ENCODE results near the gene PSMF1. TPM values are rescaled to one million over a fixed set of nuclear protein-coding genes. Genes with fewer than 3 reads are reported as not detected.
"Not testable (repeated sequence)": the region's sequence is repeated elsewhere in the genome, so short reads cannot be mapped to it uniquely, and the experiment has no call there.

PSMF1 gene
- polyA plus RNA-seq, 3 donors: 123 to 146 (median 132) TPM

DNA sequence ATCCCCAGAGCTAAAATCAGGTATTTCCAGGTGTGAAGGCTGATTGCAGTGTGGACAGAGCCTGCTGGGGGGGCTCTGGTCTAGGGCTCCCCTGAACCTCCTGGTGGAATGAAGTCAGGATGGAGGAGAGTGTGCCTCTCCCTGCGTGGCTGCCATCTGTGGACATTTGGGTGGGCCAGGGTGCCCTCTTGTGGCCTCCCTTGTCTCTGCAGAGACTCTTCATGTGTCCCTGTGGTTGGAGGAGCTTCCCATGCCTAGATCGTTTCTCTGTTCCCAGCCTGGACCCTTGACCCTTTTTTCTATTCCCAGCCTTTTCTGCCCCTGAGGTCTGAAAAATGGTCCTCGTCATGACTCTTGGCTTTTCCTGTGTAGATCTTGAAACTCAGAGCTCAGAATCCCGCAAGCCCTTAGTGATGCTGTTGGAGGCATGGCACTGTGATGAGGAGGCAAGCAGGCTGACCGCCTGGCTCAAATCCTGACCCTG lies 9.9 kb upstream of the PSMF1 start:
- DNase-seq (ENCODE audit: extremely low read depth in 1 of 11, low read depth in 9 of 11, low spot score in 4 of 11): peak in 1 of 11 donors; percentile 26

DNA sequence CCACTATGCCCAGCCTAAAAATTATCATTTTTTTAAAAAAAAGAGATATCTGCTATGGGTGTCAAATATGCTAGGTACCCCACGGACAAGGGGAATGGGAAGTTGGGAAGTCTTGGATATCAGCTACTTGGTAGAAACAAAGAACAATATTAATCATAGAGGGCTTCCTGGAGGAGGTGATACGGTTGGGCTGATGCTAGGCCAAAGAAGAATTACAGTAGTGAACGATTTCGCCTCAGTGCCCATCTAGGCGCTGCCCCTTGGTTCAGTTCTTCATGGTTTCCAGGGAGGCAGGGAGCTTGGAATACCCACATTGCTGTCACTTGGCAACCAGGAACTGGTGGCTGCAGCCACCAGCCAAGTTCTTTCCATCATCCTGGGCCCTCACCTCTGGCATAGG lies 5.5 kb upstream of the PSMF1 start:
- DNase-seq (ENCODE audit: extremely low read depth in 1 of 11, low read depth in 9 of 11, low spot score in 4 of 11): no peak

DNA sequence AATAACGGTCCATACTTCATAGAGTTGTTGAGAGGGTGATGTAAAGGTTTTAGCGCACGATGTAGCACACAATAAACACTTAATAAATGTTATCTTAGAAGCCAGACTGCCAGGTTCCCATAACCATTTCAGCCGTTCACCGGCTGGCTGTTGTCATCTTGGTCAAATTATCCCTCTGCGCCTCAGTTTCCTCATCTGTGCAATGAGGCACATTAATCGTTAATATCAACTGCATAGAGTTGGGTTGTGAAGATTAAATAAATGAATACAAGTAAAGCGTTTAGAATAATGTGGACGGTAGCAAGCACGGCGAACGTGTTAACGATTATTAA lies 432 bp upstream of the PSMF1 start:
- peak in 1 of 11 donors; percentile 21 for DNase-seq (ENCODE audit: extremely low read depth in 1 of 11, low read depth in 9 of 11, low spot score in 4 of 11)

DNA sequence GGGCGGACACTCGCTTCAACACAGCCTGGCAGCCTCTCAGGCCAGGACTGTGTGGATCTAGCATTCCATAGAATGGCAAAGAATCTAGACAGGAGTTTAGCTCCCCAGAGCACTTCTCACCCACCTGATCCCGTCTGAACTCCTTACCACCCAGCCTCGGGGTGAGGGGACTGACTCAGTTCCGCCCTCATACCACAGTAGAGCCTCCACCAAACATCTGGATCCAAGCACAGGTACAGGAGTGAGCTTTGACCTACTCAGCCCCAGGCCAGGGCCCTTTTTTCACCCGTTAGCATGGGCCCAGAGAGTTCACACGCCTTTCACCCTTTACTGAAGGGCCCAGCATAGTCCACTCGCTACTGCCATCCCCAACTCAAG lies 715 bp downstream of the PSMF1 start:
- DNase-seq (ENCODE audit: extremely low read depth in 1 of 11, low read depth in 9 of 11, low spot score in 4 of 11): no peak

DNA sequence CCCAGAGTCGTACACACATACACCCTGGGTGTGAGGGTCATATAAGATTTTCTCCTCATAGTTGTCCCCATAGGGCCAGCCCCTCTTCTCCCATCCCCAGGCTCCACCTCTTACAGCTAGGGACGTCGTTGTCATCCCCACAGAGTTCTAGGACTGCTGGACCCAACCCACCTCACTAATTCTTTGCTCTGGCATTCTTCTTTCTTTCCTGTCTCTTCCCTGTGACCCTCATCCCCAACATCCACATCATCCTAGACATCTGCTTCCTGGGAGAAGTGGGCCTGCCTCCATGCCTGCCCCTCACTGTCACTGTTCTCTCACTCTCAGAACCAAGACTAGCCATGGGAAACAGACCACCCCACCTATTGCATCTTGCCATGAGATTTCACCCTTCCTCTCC lies 1.1 kb downstream of the PSMF1 start:
- no peak for DNase-seq (ENCODE audit: extremely low read depth in 1 of 11, low read depth in 9 of 11, low spot score in 4 of 11)

DNA sequence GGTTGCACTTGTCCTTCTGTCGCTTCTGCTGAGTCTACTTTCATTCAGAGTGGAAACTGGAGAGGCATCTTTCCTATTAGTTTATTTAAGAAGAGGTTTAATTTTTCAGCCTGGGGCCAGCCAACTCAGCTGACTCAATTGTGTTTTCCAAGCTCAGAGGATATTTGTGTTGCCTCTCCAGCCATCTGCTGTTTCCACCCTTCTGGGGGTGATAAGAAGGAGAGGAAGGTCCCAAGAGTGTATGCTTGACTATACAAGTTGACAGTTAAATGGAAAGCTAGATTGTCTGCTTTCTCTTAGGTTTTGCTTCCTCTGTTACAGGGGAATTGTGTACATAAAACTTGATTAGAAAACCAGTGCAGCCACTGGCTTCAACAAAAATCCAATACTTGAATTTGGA lies 3.0 kb downstream of the PSMF1 start:
- DNase-seq (ENCODE audit: extremely low read depth in 1 of 11, low read depth in 9 of 11, low spot score in 4 of 11): no peak

DNA sequence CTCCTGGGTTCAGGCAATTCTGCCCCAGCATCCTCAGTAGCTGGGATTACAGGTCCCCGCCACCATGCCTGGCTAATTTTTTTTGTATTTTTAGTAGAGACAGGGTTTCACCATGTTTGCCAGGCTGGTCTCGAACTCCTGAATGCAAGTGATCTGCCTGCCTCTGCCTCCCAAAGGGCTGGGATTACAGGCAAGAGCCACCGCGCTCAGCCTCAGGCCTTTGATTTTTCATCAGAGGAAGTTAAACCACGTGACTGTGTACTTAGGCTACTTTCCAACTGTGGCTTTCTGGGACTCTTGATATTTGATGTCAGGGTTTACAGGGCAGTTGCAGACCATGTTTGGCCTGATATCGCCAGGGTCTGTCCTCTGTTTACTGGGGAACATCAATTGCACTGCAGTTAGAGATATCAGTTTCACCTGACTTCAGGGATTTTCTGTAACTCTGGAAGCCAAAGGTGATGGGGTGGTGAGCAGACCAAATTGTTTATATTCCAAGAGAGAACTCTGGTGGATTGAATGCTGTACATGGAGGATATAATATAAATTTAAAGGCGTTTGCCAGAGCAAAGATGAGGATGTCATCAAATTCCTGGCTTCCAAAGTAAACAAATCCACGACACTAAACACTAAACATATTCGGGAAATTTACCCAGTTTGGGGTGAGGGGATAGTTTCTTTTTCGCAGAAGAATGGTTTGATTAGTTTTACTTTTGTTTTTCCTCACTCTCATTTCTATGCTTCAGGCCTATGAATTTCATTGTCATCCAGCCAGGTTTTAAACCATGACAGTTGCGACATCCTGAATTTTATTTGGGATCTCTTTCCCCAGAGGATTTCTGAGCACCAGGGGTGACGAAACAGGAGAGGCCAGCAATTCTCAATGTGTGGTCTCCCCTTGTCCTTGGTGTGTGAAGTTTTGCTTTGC lies 4.2 kb downstream of the PSMF1 start:
- no peak for DNase-seq (ENCODE audit: extremely low read depth in 1 of 11, low read depth in 9 of 11, low spot score in 4 of 11)

DNA sequence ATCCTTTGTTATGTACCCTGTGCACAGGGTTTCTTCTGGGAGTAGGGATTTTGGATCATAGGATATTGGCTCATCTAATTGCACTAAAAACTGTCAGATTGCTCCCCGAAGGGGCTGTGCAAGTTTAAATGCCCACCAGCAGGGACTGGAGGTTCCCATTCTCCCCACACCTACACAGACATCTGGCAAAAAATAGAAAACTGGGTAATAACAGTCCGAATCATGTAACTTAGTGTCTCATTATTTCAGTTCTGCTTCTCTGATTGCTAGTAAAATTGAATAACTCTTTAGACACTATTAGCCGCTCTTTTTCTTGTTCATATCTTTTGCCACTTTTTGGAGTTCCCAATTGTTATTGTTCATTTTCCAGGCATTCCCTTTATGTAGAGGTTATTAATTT lies 5.3 kb downstream of the PSMF1 start:
- DNase-seq (ENCODE audit: extremely low read depth in 1 of 11, low read depth in 9 of 11, low spot score in 4 of 11): no peak

DNA sequence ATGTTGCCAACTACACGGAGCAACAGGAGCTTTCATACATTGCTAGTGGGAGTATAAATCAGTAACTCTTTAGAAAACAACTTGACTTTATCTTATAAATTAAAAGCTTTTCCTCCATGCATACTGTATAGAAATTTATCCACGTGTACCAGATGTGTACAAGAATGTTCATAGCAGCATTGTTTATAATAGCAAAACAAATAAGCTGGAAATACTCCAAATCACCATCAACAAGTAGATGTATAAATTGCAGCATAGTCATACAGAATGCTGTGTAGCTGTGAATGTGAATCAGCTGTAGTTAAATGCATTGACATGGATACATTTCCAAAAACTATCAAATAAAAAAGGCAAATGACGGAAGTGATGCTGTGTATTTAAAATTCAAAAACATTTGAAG lies 6.0 kb downstream of the PSMF1 start:
- DNase-seq (ENCODE audit: extremely low read depth in 1 of 11, low read depth in 9 of 11, low spot score in 4 of 11): no peak

DNA sequence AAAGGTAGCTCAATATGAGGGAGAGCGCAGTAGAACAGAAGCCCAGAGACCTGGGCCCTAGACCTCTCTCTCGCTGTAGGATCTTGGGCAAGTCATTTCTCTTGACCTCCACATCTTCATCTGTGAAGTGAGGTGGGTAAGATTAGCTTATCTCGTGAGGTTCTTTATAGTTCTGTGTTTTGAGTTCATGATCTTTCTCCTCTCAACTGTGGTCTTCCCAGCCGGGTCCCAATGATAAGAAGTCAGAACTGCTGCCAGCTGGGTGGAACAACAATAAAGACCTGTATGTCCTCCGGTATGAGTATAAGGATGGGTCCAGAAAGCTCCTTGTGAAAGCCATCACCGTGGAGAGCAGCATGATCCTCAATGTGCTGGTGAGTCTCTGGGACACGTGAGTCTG lies 6.9 kb downstream of the PSMF1 start:
- no peak for DNase-seq (ENCODE audit: extremely low read depth in 1 of 11, low read depth in 9 of 11, low spot score in 4 of 11)

DNA sequence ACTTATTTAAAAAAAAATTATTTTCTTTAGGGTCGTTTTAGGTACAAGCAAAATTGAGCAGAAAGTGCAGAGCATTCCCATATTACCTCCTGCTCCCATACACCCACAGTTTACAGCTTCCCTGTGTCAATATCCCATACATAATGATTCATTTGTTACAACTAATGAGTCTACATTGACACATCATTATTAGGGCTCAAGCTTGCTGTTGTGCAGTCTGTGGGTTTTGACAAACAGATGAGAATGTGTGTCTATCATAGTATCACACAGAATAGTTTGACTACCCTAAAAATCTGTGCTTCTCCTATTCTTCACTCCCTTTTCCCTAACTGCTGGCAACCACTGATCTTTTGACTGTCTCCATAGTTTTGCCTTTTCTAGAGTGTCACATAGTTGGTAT lies 9.4 kb downstream of the PSMF1 start:
- no peak for DNase-seq (ENCODE audit: extremely low read depth in 1 of 11, low read depth in 9 of 11, low spot score in 4 of 11)

DNA sequence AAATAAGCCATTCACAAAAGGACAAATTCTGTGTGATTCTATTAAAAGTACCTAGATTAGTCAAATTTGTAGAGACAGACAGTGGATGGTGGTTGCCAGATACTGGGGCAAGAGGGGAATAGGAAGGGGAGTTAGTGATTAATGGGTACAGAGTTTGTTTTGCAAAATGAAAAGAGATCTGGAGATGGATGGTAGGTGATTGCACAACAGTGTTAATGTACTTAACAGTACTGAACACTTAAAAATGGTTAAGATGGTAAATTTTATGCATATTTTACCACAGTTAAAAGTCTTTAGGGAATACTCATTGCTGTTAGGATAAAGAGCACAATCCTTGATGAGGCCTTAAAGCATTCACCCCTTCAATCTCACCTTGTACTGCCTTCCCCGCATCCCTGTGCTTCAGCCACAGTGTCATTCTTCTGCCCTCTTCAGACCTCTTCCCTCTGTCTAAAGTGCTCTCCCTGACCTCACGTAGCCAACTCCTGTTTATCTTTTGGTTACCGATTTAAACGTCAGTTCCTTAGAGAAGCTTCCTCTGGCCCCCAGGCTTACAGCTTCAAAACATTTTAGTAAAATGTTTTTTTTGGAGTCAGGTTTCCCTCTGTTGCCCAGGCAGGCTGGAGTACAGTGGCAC lies 11.8 kb downstream of the PSMF1 start:
- no peak for DNase-seq (ENCODE audit: extremely low read depth in 1 of 11, low read depth in 9 of 11, low spot score in 4 of 11)

DNA sequence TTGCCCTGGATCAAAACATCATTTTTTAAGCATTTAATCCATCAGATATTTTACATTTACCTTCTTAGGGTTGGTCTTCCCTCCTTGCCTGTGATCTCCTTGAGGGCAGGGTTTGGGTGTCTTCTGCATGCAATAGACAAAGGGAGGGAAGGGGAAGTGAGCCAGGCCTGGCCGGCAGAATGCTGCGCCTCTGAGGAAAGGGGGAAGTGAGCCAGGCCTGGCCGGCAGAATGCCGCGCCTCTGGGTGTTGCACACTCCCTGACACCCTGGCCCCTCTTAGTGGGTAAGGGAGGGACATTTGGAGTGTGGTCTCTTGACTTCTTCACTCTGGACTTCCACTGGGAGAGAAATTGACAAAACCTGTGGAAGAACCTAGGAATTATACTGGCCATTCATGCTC lies 12.4 kb downstream of the PSMF1 start:
- DNase-seq (ENCODE audit: extremely low read depth in 1 of 11, low read depth in 9 of 11, low spot score in 4 of 11): no peak

DNA sequence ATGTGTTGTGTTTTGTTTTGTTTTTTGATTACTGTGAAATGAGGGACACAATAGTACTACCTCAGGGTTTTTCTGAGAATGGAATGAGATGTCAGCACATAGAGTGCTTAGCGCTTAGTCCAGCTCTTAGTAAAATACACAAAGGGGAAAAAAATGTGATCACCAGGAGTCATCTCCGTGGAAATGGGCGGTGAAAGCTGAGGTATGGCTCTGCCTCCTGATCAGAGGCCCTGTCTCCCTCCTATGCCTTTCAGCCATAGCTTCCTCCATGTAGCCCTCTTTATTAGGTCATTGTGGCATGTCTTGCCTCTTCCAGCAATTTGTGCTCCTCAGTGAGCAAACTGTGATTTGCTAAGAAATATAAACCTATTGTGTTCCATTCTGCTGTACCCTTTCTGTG lies 13.0 kb downstream of the PSMF1 start:
- no peak for DNase-seq (ENCODE audit: extremely low read depth in 1 of 11, low read depth in 9 of 11, low spot score in 4 of 11)

DNA sequence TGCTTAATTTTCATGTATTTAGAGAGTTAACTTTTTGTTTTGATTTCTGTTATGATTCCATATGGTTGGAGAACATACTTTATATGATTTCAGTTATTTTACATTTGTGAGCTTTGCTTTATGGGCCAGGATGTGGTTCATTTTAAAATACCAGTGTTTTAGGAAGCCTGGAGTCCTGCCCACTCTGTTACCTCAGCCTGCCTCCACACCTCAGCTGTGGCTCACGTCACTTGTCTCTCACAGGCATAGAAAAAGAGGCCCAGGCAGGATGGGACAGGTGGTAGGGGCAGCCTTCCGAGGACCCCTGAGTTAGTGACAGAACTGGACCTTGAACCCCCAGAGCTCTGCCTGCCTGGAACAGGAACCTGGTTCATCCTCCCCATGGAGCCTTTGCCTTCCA lies 16.0 kb downstream of the PSMF1 start:
- DNase-seq (ENCODE audit: extremely low read depth in 1 of 11, low read depth in 9 of 11, low spot score in 4 of 11): no peak

DNA sequence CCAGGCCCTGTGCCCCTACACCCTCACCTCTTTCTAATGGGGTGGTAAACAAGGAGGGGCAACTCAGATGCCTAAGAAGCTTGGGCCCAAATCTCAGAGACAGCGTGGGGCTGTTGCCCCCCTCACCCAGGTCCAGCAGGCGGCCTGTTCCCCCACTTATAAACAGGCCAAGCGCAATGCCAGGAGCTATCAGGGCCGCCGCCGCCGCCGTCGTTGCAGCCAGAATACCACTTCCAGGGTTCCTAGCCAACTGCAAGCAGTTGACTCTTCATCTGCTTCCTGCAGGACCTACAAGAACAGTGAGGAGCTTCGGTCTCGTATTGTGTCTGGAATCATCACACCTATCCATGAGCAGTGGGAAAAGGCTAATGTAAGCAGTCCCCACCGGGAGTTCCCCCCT lies 16.4 kb downstream of the PSMF1 start:
- no peak for DNase-seq (ENCODE audit: extremely low read depth in 1 of 11, low read depth in 9 of 11, low spot score in 4 of 11)

DNA sequence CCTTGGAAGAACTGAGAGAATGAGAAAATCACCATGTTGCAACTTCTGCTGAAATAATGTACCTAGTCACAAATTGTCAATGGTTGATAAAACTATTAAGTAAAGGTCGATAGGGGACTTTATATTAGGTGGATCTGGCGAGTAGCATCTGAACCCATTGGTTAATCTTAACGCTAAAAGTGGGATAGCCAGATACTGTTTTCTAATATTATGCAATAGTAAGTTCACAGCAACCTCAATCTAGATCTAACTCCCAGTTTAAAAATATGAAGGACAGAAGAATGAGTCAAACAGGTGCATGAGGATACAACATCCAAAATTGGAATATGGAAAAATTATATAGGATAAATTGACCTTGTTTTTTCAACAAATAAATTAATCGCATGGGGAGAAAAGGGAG lies 18.8 kb downstream of the PSMF1 start:
- no peak for DNase-seq (ENCODE audit: extremely low read depth in 1 of 11, low read depth in 9 of 11, low spot score in 4 of 11)

DNA sequence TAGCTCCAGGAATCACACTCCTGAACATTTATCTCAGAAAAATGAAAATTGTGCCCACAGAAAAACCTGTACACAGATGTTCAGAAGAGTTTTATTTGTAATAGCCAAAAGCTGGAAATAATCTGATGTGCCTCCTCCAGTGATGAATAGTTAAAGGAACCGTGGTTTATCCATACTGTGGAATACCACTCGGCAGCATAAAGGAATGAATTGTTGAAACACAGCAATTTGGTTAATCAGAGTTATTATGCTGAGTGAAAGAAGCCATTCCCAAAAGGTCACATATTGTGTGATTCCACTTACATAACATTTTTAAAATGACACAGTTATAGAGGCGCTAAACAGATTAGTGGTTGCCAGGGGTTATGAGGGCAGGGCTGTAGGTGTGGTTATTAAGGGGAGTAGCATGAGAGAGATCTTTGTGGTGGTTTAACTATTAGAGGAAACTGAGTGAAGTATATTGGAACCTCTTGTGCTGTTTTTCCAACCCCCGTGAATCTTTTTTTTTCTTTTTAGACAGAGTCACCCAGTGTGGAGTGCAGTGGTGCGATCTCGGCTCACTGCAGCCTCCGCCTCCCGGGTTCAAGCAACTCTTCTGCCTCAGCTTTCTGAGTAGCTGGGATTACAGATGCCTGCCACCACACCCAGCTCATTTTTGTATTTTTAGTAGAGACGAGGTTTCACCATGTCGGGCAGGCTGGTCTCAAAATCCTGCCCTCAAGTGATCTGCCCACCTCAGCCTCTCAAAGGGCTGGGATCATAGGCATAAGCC lies 26.2 kb downstream of the PSMF1 start:
- DNase-seq (ENCODE audit: extremely low read depth in 1 of 11, low read depth in 9 of 11, low spot score in 4 of 11): no peak

DNA sequence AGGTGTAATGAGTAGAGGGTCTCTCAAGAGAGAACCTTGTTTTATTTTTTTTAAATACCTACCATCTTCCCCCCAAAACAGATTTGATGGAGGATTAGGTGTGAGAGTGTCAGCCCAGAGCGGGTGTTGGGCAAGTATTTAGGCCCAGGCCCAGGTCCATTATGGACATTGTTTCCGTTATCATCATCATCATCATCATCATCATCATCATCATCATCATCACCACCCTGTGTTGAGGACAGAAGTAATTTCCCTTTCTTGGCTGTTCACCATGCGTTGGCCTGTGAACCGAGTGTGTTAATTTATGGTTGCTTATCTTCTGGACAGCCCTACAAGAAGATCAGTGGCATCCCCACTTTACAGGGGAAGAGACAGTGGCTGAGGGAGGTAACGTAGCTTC lies 28.6 kb downstream of the PSMF1 start:
- DNase-seq (ENCODE audit: extremely low read depth in 1 of 11, low read depth in 9 of 11, low spot score in 4 of 11): no peak

DNA sequence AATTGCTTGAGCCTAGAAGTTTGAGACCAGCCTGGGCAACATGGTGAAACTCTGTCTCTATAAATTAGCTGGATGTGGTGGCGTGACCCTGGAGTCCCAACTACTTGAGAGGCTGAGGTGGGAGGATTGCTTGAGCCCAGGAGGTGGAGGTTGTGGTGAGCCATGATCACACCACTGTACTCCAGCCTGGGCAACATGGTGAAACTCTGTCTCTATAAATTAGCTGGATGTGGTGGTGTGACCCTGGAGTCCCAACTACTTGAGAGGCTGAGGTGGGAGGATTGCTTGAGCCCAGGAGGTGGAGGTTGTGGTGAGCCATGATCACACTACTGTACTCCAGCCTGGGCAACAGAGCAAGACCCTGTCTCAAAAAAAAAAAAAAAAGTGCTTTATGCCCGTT lies 31.4 kb downstream of the PSMF1 start:
- DNase-seq (ENCODE audit: extremely low read depth in 1 of 11, low read depth in 9 of 11, low spot score in 4 of 11): not testable (repeated sequence)

Measured in renal cortex interstitium (tissue), 11 donors.